HEK293T (cell line): Measurements from ENCODE around the gene APOLD1.
"Not testable (repeated sequence)": the region's sequence is repeated elsewhere in the genome, so short reads cannot be mapped to it uniquely, and the experiment has no call there.

Source experiments
- CTCF ChIA-PET: fragments of 350-600 bp; formaldehyde crosslinking; extraction: SDS; loops from one replicate; lab custom pipeline; 2021; ENCODE audit warnings: antibody characterized with exemption, inconsistent platforms; lab: Yijun Ruan, JAX
- POLR2A ChIA-PET: fragments of 350-600 bp; formaldehyde crosslinking; extraction: SDS; loops from one replicate; lab custom pipeline; 2020; ENCODE audit warnings: antibody characterized with exemption, inconsistent platforms; lab: Yijun Ruan, JAX
- DNase-seq: peaks from one replicate; pipeline ENCODE4 v3.0.0; 2012; ENCODE audit warnings: mixed read lengths; ENCODE audit errors: extremely low spot score
- ARNT ChIP-seq: fragments of 450-650 bp; IDR thresholded peaks from 2 replicates; pipeline ENCODE4 v1.6.1; 2017; ENCODE audit warnings: mild to moderate bottlenecking
- BHLHE40 ChIP-seq: fragments of 450-650 bp; IDR thresholded peaks from 2 replicates; pipeline ENCODE4 v1.6.1; 2016; ENCODE audit warnings: mild to moderate bottlenecking, moderate library complexity, borderline replicate concordance
- CTBP1 ChIP-seq: fragments of 450-650 bp; IDR thresholded peaks from 2 replicates; pipeline ENCODE4 v1.6.1; 2016; ENCODE audit warnings: borderline replicate concordance
- ELF4 ChIP-seq: fragments of 450-650 bp; IDR thresholded peaks from 2 replicates; pipeline ENCODE4 v1.6.1; 2017; ENCODE audit warnings: antibody characterized with exemption
- FOXA1 ChIP-seq: fragments of 450-650 bp; IDR thresholded peaks from 2 replicates; pipeline ENCODE4 v1.6.1; 2016; ENCODE audit warnings: mild to moderate bottlenecking
- FOXK2 ChIP-seq: fragments of 450-650 bp; IDR thresholded peaks from 2 replicates; pipeline ENCODE4 v1.6.1; 2016; ENCODE audit warnings: mild to moderate bottlenecking
- FOXM1 ChIP-seq: fragments of 450-650 bp; IDR thresholded peaks from 2 replicates; pipeline ENCODE4 v1.6.1; 2017; ENCODE audit warnings: mild to moderate bottlenecking, borderline replicate concordance
- HDGF ChIP-seq: fragments of 450-650 bp; IDR thresholded peaks from 2 replicates; pipeline ENCODE4 v1.6.1; 2017; ENCODE audit warnings: antibody characterized with exemption, borderline replicate concordance
- L3MBTL2 ChIP-seq: fragments of 450-650 bp; conservative IDR thresholded peaks from 2 replicates; pipeline ENCODE4 v1.6.1; 2016; ENCODE audit warnings: mild to moderate bottlenecking
- LEF1 ChIP-seq: fragments of 450-650 bp; IDR thresholded peaks from 2 replicates; pipeline ENCODE4 v1.6.1; 2017; ENCODE audit warnings: mild to moderate bottlenecking, borderline replicate concordance
- NFRKB ChIP-seq: fragments of 450-650 bp; IDR thresholded peaks from 2 replicates; pipeline ENCODE4 v1.6.1; 2016; ENCODE audit warnings: mild to moderate bottlenecking, moderate library complexity
- SP1 ChIP-seq: fragments of 450-650 bp; IDR thresholded peaks from 2 replicates; pipeline ENCODE4 v1.6.1; 2017
- SUZ12 ChIP-seq: fragments of 450-650 bp; IDR thresholded peaks from 2 replicates; pipeline ENCODE4 v1.6.1; 2016; ENCODE audit warnings: mild to moderate bottlenecking
- TARDBP ChIP-seq: fragments of 450-650 bp; IDR thresholded peaks from 2 replicates; pipeline ENCODE4 v1.6.1; 2016
- ZNF384 ChIP-seq: fragments of 450-650 bp; IDR thresholded peaks from 2 replicates; pipeline ENCODE4 v1.6.1; 2016
- TF ChIP-seq, protein P1 (sequence below): fragments of 450-650 bp; IDR thresholded peaks from 2 replicates; pipeline ENCODE4 v1.6.1; 2016

APOLD1 gene

DNA sequence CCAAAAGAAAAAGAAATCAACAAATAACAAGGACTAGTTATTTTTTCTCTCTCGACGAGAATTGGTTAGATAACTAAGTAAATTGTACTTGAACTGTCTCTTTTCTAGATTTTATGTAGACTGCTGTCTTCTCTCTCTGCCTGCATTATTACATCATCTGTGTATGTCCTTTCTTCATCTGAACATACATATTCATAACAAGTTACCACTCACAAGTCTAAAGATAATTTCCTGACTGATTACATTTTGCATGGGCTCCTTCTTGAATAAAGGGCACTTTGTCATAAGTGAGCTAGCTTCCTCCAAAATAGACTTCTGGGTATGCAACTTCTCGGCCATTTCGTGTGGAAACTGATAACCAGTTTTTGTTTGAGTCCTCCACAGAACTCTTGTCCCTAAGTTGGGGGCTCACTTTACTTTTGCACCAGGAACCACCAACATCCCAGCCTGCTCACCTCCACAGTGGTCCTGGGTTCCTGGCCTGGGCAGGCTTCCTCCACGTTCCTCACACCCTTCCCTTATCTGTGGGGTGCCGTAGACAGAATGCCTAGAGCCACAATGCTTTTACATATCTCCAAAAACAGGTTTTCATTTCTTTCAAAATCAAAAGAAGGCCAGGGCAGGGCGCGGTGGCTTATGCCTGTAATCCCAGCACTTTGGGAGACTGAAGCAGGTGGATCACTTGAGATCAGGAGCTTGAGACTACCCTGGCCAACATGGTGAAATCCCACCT lies 21.5 kb downstream of the APOLD1 start:
- no peak for DNase-seq
- CTCF ChIA-PET, result interaction anchor here (0.6 kb wide), 1 partner anchor 21 kb away, joined by 6 read pairs; no protein-coding TSS in a partner anchor
- POLR2A ChIA-PET, result interaction anchor here (1.0 kb wide), 1 partner anchor 19 kb away, joined by 3 read pairs; no protein-coding TSS in a partner anchor
- TF ChIP-seq TARDBP (no peak), CTBP1 (no peak), FOXA1 (no peak), NFRKB (no peak), ELF4 (no peak), FOXK2 (no peak), ZNF384 (no peak), HDGF (no peak), L3MBTL2 (no peak)

DNA sequence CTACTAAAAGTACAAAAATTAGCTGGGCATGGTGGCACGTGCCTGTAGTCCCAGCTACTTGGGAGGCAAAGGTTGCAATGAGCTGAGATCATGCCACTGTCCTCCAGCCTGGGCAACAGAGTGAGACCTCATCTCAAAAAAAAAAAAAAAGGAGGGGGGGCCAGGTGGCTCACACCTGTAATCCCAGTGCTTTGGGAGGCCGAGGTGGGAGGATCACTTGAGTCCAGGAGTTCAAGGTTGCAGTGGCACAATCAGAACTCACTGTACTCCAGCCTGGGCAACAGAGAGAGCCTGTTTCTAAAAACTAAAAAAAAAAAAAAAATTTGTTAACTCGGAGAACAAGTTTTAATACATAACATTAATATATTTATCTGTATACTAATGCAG lies 22.1 kb downstream of the APOLD1 start:
- CTCF ChIA-PET, result interaction anchor here (0.6 kb wide), 1 partner anchor 20 kb away, joined by 6 read pairs; no protein-coding TSS in a partner anchor
- DNase-seq, result not testable (repeated sequence)
- POLR2A ChIA-PET, result interaction anchor here (1.0 kb wide), 1 partner anchor 19 kb away, joined by 3 read pairs; no protein-coding TSS in a partner anchor

DNA sequence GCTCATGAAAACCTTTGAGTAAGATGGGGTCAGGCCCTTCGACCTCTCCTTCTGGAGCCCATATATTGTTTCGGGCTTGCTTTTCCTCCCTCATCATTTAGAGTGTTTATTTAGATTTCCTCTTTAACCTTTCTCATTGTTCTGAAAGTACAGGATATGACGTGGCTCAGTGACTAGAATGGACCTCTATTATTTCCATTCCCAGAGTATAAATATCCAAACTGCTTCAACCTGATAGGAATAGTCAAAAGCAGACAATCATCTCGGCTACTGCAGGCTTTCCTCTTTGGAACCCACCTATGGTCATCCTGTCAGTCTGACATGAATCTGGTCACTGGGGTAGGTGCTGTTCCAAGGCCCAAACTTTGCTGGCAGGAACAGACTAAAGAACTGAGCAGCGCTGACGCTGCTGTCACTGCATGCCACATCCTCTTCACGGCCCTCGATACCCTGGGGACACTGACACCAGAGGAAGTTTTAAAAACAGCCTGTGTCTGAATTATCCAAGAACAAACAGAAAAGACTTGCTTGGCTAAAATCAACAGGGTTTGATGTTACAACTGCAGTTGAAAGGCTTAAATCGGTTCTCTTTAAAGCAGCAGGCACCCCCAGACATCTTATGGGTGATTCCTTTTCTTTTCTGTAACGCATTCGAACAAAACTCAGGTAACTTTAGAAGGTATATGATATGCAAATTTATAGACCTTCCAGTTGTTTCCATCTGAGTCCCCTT lies 22.7 kb downstream of the APOLD1 start:
- no peak for TF ChIP-seq ELF4
- TF ChIP-seq NFRKB, result no peak
- TF ChIP-seq ARNT, result no peak
- TF ChIP-seq SUZ12, result no peak
- TF ChIP-seq ZNF384, result no peak
- TF ChIP-seq BHLHE40, result no peak
- no peak for TF ChIP-seq TARDBP
- TF ChIP-seq L3MBTL2, result no peak
- no peak for TF ChIP-seq FOXK2
- TF ChIP-seq SP1, result no peak
- no peak for TF ChIP-seq FOXA1
- TF ChIP-seq CTBP1, result no peak
- TF ChIP-seq FOXM1, result no peak
- ChIA-PET POLR2A (interaction anchor here (1.0 kb wide), 2 partner anchors 20 to 83 kb away, joined by 3 read pairs; partner anchors contain the start of gene GPRC5A), CTCF (interaction anchor here (0.6 to 1.0 kb wide), 2 partner anchors 15 to 20 kb away, joined by 6 read pairs; no protein-coding TSS in a partner anchor)
- DNase-seq, result no peak

DNA sequence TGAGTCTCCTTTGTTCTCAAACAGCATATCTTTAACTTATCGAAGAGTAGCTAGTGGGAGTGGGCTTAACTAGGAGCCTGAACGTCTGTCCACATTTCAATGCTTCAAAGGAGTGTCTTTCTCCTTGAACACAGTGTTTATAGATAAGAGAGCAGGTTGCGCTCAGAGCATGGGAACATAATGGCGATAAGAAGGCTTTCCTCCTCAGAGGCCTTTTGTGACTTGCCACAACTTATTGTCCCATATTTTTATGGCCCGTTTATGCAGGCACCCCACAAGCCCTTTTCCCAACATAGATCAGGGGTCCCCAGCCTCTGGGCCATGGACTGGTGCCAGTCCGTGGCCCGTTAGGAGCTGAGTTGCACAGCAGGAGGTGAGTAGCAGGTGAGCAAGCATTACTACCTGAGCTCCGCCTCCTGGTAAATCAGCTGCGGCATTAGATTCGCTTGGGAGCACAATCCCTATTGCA lies 25.1 kb downstream of the APOLD1 start:
- CTCF ChIA-PET, result interaction anchor here (1.5 kb wide), 1 partner anchor 19 kb away, joined by 4 read pairs; no protein-coding TSS in a partner anchor
- no peak for TF ChIP-seq HDGF
- no peak for TF ChIP-seq FOXK2
- TF ChIP-seq ARNT, result no peak
- no peak for TF ChIP-seq LEF1
- TF ChIP-seq FOXA1, result no peak
- TF ChIP-seq, protein P1, sequence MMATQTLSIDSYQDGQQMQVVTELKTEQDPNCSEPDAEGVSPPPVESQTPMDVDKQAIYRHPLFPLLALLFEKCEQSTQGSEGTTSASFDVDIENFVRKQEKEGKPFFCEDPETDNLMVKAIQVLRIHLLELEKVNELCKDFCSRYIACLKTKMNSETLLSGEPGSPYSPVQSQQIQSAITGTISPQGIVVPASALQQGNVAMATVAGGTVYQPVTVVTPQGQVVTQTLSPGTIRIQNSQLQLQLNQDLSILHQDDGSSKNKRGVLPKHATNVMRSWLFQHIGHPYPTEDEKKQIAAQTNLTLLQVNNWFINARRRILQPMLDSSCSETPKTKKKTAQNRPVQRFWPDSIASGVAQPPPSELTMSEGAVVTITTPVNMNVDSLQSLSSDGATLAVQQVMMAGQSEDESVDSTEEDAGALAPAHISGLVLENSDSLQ, result no peak
- no peak for TF ChIP-seq SUZ12
- TF ChIP-seq NFRKB, result no peak
- no peak for TF ChIP-seq BHLHE40
- no peak for TF ChIP-seq TARDBP
- TF ChIP-seq FOXM1, result no peak
- no peak for DNase-seq
- POLR2A ChIA-PET, result interaction anchor here (1.5 kb wide), 1 partner anchor 23 kb away, joined by 5 read pairs; no protein-coding TSS in a partner anchor

DNA sequence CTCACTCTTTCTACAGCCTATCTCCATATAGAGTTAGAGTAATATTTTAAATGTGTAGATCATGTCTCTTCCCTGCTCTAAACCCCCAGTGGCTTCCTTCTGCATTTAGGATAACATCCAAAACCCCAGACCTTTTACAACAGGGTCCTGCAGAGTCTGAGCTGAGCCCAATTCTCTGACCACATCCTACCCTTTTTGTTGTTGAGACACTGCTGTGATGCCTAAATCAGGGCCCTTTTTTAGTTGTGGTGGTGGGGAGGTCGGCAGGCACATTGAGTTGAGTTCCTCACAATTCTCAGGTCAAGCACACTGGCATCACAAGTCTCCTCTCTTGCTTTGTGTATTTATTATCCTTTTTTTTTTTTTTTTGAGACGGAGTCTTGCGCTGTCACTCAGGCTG lies 25.9 kb downstream of the APOLD1 start:
- TF ChIP-seq LEF1 (no peak), ARNT (no peak), HDGF (no peak), CTBP1 (no peak), SUZ12 (no peak), TARDBP (no peak), FOXA1 (no peak), SP1 (no peak), ZNF384 (no peak), NFRKB (no peak), FOXK2 (no peak)
- TF ChIP-seq, protein P1, result no peak
- ChIA-PET POLR2A (interaction anchor here (1.5 kb wide), 1 partner anchor 24 kb away, joined by 5 read pairs; no protein-coding TSS in a partner anchor), CTCF (interaction anchor here (1.5 to 2.7 kb wide), 2 partner anchors 8 to 19 kb away, joined by 4 to 13 read pairs; no protein-coding TSS in a partner anchor)

DNA sequence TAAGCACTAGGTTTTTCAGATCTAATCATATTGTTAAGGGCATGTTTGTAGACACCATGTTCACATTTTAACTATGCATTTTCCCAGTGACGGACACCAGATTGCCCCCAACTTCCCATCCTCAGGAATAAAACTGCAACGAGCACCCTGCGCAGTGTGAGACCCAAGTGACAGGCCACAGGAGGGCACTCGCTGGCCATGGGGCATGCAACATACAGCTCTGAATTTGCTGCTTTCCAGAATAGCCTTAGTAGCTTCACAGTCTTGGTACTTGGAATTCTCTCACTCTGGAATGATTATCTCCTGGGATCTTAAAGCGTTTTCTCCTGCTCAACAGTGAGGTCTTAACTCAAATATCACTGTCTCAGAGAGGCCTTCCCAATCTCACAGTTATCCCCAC lies 26.7 kb downstream of the APOLD1 start:
- ChIA-PET CTCF (interaction anchor here (0.7 to 2.7 kb wide), 5 partner anchors 9 to 93 kb away, joined by 3 to 13 read pairs (median 4); no protein-coding TSS in a partner anchor), POLR2A (interaction anchor here (2.5 kb wide), 1 partner anchor 25 kb away, joined by 11 read pairs; no protein-coding TSS in a partner anchor)
- DNase-seq, result no peak
- TF ChIP-seq FOXA1 (no peak), ZNF384 (no peak), CTBP1 (no peak), BHLHE40 (no peak), FOXK2 (no peak), FOXM1 (no peak), SP1 (no peak), LEF1 (no peak)
- TF ChIP-seq, protein P1, result no peak

More for the DNA sequence above, 25.9 kb downstream of the APOLD1 start:
- DNase-seq, result no peak
